CD4-positive, alpha-beta memory T cell (primary cell): ENCODE measurements around the gene KCNQ1. TPM values are rescaled to one million over a fixed set of nuclear protein-coding genes. Genes with fewer than 3 reads are reported as not detected.

ENCODE experiments used
- CTCF ChIA-PET: fragments of 350-600 bp; sonication (Branson Sonifier 250); formaldehyde crosslinking; loops from one replicate; lab custom pipeline; 2021; ENCODE audit warnings: inconsistent platforms; ENCODE audit not compliant: partially characterized antibody; lab: Charles Lee
- POLR2A ChIA-PET: fragments of 350-600 bp; sonication (Branson Sonifier 250); formaldehyde crosslinking; loops from one replicate; lab custom pipeline; 2021; ENCODE audit not compliant: partially characterized antibody; lab: Charles Lee
- DNase-seq, 5 donors: peaks; one replicate each; pipeline versions ENCODE4 v3.0.0 to v3.0.0-alpha.2; 2020 to 2022; ENCODE audit warnings: mixed read lengths in 1 of 5
- H3K27ac ChIP-seq: one replicate; pipeline ENCODE4 v1.7.0; 2013; ENCODE audit warnings: low read depth, low read length
- H3K27me3 ChIP-seq: 2 replicates; pipeline ENCODE4 v1.7.0; 2013; ENCODE audit warnings: mild to moderate bottlenecking, low read length, moderate library complexity; ENCODE audit not compliant: insufficient read depth
- H3K36me3 ChIP-seq: 2 replicates; pipeline ENCODE4 v1.7.0; 2013; ENCODE audit warnings: mild to moderate bottlenecking, low read length, moderate library complexity; ENCODE audit not compliant: insufficient read depth
- H3K4me1 ChIP-seq: 2 replicates; pipeline ENCODE4 v1.7.0; 2013; ENCODE audit warnings: mild to moderate bottlenecking, low read length, moderate library complexity; ENCODE audit not compliant: insufficient read depth
- H3K4me3 ChIP-seq, 2 donors: one replicate each; pipeline ENCODE4 v1.7.0; 2013; ENCODE audit warnings: low read length in 2 of 2, mild to moderate bottlenecking in 1 of 2
- H3K9me3 ChIP-seq, 2 donors: one replicate each; pipeline ENCODE4 v1.7.0; 2013; ENCODE audit warnings: low read length in 2 of 2, control low read depth in 1 of 2; ENCODE audit not compliant: control insufficient read depth in 1 of 2
- H3K27ac Mint-ChIP-seq, 7 donors: one replicate each; pipeline ENCODE4 v1.8.0; 2020 to 2021; ENCODE audit warnings: mixed read lengths in 7 of 7, mild to moderate bottlenecking in 6 of 7, inconsistent platforms in 3 of 7, moderate library complexity in 3 of 7
- H3K27me3 Mint-ChIP-seq, 2 donors: one replicate each; pipeline ENCODE4 v1.8.0; 2020 to 2021; ENCODE audit warnings: mixed read lengths in 2 of 2
- H3K36me3 Mint-ChIP-seq, 2 donors: one replicate each; pipeline ENCODE4 v1.8.0; 2020 to 2021; ENCODE audit warnings: mixed read lengths in 2 of 2, inconsistent platforms in 1 of 2, mild to moderate bottlenecking in 1 of 2
- H3K4me1 Mint-ChIP-seq, 4 donors: one replicate each; pipeline ENCODE4 v1.8.0; 2020 to 2021; ENCODE audit warnings: mixed read lengths in 4 of 4, mild to moderate bottlenecking in 1 of 4
- H3K4me3 Mint-ChIP-seq, 8 donors: one replicate each; pipeline ENCODE4 v1.8.0; 2020 to 2021; ENCODE audit warnings: mixed read lengths in 8 of 8, mild to moderate bottlenecking in 7 of 8, moderate library complexity in 6 of 8, inconsistent platforms in 3 of 8
- H3K9me3 Mint-ChIP-seq, 8 donors: one replicate each; pipeline ENCODE4 v1.8.0; 2020 to 2021; ENCODE audit warnings: mixed read lengths in 8 of 8, mild to moderate bottlenecking in 5 of 8, inconsistent platforms in 3 of 8, moderate library complexity in 1 of 8
- intact Hi-C: fragments of 100-400 bp; cut with micrococcal nuclease; formaldehyde crosslinking; loops from one replicate; pipeline ENCODE4 v1.15.1; 2023
- polyA plus RNA-seq, 2 donors: library from polyadenylated mRNA; unstranded; fragments of 300-500 nt; fragmentation: Illumina TruSeq; gene quantifications; one replicate each; pipeline ENCODE4 v1.2.3, GENCODE V29; 2021
- total RNA-seq, 2 experiments: library from RNA; stranded (reverse); gene quantifications; one replicate each; pipeline ENCODE4 v1.2.3, GENCODE V29; 2021

Gene KCNQ1
- total and polyA plus RNA-seq, 4 experiments from 2014 or later, result 5.4 to 21.7 (median 21.5) TPM

DNA sequence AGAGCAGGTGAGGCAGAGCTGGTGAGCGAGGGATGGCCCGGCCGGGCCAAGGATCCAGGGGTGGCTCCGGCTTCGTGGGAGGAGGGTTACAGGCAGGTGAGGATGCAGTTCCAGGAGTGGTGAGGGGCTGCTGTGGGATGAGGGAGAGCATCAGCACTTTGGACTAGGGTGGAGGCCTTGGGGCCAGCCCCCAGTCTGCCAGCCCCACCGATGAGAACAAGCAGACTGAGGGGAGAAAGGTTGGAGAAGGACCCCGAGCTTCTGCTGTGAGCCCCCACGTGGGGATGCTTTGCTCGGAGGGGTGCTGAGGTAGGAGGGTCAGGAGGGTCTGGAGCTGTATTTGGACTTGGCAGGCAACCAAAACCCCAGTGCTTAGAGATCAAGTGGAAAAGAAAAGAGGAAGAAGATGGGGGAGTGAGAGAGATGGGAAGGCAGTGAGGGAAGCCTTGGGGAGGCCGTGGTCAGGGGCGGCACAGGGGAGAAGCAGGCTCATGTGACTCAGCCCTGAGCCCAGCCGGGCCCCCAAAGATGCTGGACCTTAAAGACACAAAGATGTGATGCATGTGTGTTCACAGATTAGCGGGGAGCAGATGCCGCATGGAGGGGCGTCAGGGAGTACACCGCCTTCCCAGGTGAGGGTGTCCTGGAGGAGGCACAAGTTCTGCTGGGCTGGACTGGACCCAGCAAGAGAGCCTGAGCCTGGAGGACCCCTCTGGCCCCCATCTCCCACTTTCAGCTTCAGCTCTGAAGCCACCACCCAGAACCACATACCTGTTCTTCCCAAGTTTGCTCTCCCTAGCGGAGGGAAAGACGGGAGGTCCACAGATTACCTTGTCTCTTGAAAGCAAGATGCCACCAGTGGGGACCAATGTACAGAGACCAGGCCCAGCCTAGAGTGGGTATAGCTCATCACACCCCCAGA is 349.5 kb downstream of the KCNQ1 start:
- DNase-seq, result no peak
- Mint-ChIP-seq H3K9me3 (peaks cover 0 to 3% (median 0%) of the 10 kb centered on the region in 8 donors), H3K4me1 (peaks cover 0 to 5% (median 4%) of the 10 kb centered on the region in 4 donors), H3K4me3 (no peak overlapping the region), H3K36me3 (peaks cover 4 to 5% of the 10 kb centered on the region in 2 donors), H3K27ac (no peak overlapping the region), H3K27me3 (no peaks in the 10 kb centered on the region)
- H3K4me3 ChIP-seq, result no peak overlapping the region
- H3K36me3 ChIP-seq, result no peaks in the 10 kb centered on the region
- intact Hi-C loops, result no loop called here
- ChIA-PET POLR2A (no interaction called here), CTCF (no interaction called here)
- no peak overlapping the region for H3K27ac ChIP-seq
- H3K9me3 ChIP-seq, result no peaks in the 10 kb centered on the region
- H3K4me1 ChIP-seq, result peaks cover 4% of the 10 kb centered on the region
- no peaks in the 10 kb centered on the region for H3K27me3 ChIP-seq

DNA sequence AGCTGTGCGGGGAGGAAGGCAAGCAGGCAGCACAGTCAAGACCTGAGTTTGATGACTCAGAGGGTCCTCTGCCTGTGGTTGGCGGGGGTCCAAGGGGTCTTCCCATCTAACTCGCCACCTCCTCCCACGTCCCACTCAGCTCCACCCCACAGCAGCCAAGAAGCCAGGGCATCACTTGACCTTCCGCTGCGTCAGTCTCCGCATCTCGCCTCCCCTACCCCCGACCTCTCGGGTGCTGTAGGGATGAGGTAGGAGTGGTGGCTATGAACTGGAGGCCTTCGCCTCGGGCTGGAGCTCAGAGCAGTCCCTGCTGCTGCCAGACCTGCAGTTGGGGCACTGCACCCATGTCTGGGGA is 350.1 kb downstream of the KCNQ1 start:
- H3K27ac Mint-ChIP-seq, result no peak overlapping the region

DNA sequence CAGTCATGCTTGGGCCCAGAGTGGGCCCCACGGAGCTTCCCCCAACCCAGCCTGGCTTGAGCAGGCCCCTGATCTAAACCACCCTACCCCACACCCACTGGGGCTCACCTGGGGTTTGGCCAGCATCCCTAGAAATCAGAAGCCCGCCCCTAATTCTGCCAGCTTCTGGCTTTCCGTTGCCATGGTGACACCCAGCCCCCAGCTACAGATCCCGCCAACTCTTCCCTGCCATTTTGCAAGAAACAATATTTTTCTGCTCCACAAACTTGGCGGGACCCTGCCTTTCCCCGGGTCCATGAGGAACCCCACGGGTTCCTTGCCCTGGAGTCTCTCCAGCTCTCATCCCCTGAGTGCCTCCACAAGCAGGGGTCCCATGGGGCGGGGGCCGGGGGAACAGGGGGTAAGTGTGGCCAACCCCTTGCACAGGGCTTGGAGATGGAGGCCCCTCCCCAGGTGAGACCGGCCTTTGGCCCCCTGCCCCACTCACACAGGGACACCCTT is 350.7 kb downstream of the KCNQ1 start:
- intact Hi-C loops, result no loop called here
- no peaks in the 10 kb centered on the region for H3K36me3 ChIP-seq
- ChIA-PET CTCF (no interaction called here), POLR2A (no interaction called here)
- no peak overlapping the region for H3K4me3 ChIP-seq
- H3K27me3 ChIP-seq, result no peaks in the 10 kb centered on the region
- peaks cover 4% of the 10 kb centered on the region for H3K4me1 ChIP-seq
- peaks cover 0 to 4% (median 0%) of the 10 kb centered on the region in 8 donors for H3K9me3 Mint-ChIP-seq
- H3K9me3 ChIP-seq, result no peaks in the 10 kb centered on the region
- no peak overlapping the region for H3K27ac ChIP-seq
- H3K27me3 Mint-ChIP-seq, result no peaks in the 10 kb centered on the region
- H3K36me3 Mint-ChIP-seq, result peaks cover 4 to 8% of the 10 kb centered on the region in 2 donors
- no peak overlapping the region for H3K4me3 Mint-ChIP-seq
- H3K4me1 Mint-ChIP-seq, result peaks cover 0 to 6% (median 4%) of the 10 kb centered on the region in 4 donors
- DNase-seq, result no peak
- H3K27ac Mint-ChIP-seq, result no peak overlapping the region

More for the DNA sequence above, 350.1 kb downstream of the KCNQ1 start:
- CTCF ChIA-PET, result no interaction called here
- H3K9me3 Mint-ChIP-seq, result peaks cover 0 to 4% (median 0%) of the 10 kb centered on the region in 8 donors
- H3K4me3 Mint-ChIP-seq, result no peak overlapping the region
- intact Hi-C loops, result no loop called here
- peaks cover 0 to 6% (median 4%) of the 10 kb centered on the region in 4 donors for H3K4me1 Mint-ChIP-seq
- H3K4me1 ChIP-seq, result peaks cover 4% of the 10 kb centered on the region
- no peaks in the 10 kb centered on the region for H3K27me3 Mint-ChIP-seq
- no peaks in the 10 kb centered on the region for H3K36me3 ChIP-seq
- POLR2A ChIA-PET, result no interaction called here
- no peaks in the 10 kb centered on the region for H3K27me3 ChIP-seq
- DNase-seq, result no peak
- H3K36me3 Mint-ChIP-seq, result peaks cover 4 to 8% of the 10 kb centered on the region in 2 donors
- H3K27ac ChIP-seq, result no peak overlapping the region
- H3K4me3 ChIP-seq, result no peak overlapping the region
- no peaks in the 10 kb centered on the region for H3K9me3 ChIP-seq

DNA sequence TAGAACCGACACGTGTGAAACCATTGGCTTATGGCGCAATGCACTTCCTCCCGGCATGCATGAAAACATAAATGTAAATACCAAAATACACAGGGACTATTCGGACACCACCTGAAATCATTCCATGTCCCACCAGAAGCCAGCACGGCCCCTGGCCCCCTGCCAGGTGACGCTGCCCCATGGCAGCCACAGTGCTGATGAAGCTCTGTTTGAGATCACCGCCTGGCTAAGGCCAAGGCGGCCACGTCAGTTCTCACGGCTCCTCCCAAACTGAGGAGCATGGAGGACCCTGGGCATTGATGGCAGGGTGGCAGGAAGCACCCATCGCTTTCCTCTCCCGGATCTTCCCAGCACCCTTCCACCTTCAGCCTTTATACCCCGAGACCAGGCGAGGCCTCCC is 351.3 kb downstream of the KCNQ1 start:
- Mint-ChIP-seq H3K27ac (no peak overlapping the region), H3K9me3 (peaks cover 0 to 4% (median 0%) of the 10 kb centered on the region in 8 donors), H3K4me3 (no peak overlapping the region), H3K27me3 (no peaks in the 10 kb centered on the region), H3K4me1 (peaks cover 0 to 2% (median 0%) of the 10 kb centered on the region in 4 donors), H3K36me3 (peaks cover 2 to 8% of the 10 kb centered on the region in 2 donors)
- H3K9me3 ChIP-seq, result no peaks in the 10 kb centered on the region
- DNase-seq, result no peak
- H3K4me3 ChIP-seq, result no peak overlapping the region
- H3K27ac ChIP-seq, result no peak overlapping the region
- POLR2A ChIA-PET, result no interaction called here
- CTCF ChIA-PET, result no interaction called here
- H3K36me3 ChIP-seq, result no peaks in the 10 kb centered on the region
- intact Hi-C loops, result no loop called here
- peaks cover 2% of the 10 kb centered on the region for H3K4me1 ChIP-seq
- H3K27me3 ChIP-seq, result no peaks in the 10 kb centered on the region

DNA sequence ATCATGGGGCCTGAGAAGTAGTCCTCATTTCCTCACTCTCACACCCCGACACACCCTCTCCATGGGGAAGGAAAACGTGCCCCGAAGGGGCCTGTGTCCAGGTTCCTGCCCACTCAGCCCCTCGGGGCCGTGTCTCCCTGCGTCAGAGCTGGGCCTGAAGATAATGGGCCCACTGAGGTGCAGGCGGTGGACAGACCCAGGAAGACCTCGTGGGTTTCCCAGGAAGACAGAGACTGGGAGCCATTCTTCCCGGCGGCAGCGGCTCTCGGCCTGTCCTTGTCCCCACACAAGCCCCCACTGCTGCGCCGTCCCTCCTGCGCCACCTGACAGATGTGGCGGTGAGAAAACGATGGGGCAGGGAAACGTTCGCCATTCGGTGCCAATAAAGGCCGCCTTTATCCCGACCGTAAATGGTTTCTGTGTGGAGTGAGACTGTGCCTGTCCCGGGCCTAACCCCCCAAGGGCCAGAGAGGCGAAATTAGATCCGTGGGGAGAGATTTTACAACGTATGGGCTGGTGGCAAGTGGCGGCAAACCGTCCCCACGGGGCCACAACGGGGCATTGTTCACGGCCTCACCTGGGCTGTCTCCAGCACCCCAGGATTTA is 351.8 kb downstream of the KCNQ1 start:
- no peaks in the 10 kb centered on the region for H3K36me3 ChIP-seq
- H3K27me3 Mint-ChIP-seq, result no peaks in the 10 kb centered on the region
- POLR2A ChIA-PET, result no interaction called here
- no peaks in the 10 kb centered on the region for H3K4me1 ChIP-seq
- H3K4me3 Mint-ChIP-seq, result no peak overlapping the region
- no peak overlapping the region for H3K27ac Mint-ChIP-seq
- no peak for DNase-seq
- H3K27me3 ChIP-seq, result no peaks in the 10 kb centered on the region
- H3K4me1 Mint-ChIP-seq, result peaks cover 0 to 2% (median 0%) of the 10 kb centered on the region in 4 donors
- H3K36me3 Mint-ChIP-seq, result peaks cover 2 to 8% of the 10 kb centered on the region in 2 donors
- no peak overlapping the region for H3K4me3 ChIP-seq
- CTCF ChIA-PET, result no interaction called here
- no peak overlapping the region for H3K27ac ChIP-seq
- intact Hi-C loops, result no loop called here
- no peaks in the 10 kb centered on the region for H3K9me3 ChIP-seq
- H3K9me3 Mint-ChIP-seq, result peaks cover 0 to 4% (median 0%) of the 10 kb centered on the region in 8 donors

GRCh38 chr11:2797121-2797711 is 352.4 kb downstream of the KCNQ1 start:
- no peaks in the 10 kb centered on the region for H3K9me3 ChIP-seq
- H3K4me1 Mint-ChIP-seq, result peaks cover 0 to 2% (median 0%) of the 10 kb centered on the region in 4 donors
- intact Hi-C loops, result no loop called here
- no peak overlapping the region for H3K27ac Mint-ChIP-seq
- no peak overlapping the region for H3K4me3 Mint-ChIP-seq
- no peaks in the 10 kb centered on the region for H3K4me1 ChIP-seq
- H3K27ac ChIP-seq, result no peak overlapping the region
- CTCF ChIA-PET, result no interaction called here
- POLR2A ChIA-PET, result no interaction called here
- H3K36me3 Mint-ChIP-seq, result peaks cover 2 to 8% of the 10 kb centered on the region in 2 donors
- H3K9me3 Mint-ChIP-seq, result peaks cover 0 to 4% (median 0%) of the 10 kb centered on the region in 8 donors
- no peaks in the 10 kb centered on the region for H3K36me3 ChIP-seq
- no peaks in the 10 kb centered on the region for H3K27me3 ChIP-seq
- no peak overlapping the region for H3K4me3 ChIP-seq
- no peak for DNase-seq
- no peaks in the 10 kb centered on the region for H3K27me3 Mint-ChIP-seq
